H9 (cell line): Measurements from ENCODE around the gene SELENOF. TPM values are rescaled to one million over a fixed set of nuclear protein-coding genes. Genes with fewer than 3 reads are reported as not detected.

Source experiments
- total RNA-seq: library from RNA; stranded (reverse); gene quantifications from 2 replicates; pipeline ENCODE4 v1.2.1, GENCODE V29; 2021

SELENOF gene
- total RNA-seq, 1 experiment from 2014 or later: 143 TPM

Other genes with a start within 250 kb of the SELENOF start
- 36.6 and 37.4 TPM in 2 replicates for gene SH3GLB1, start 209.6 kb downstream of the SELENOF start, total RNA-seq
- gene HS2ST1, start 509 bp upstream of the SELENOF start, total RNA-seq: 20.1 and 20.6 TPM in 2 replicates